ENCODE data around the gene CHCHD4. TPM values are rescaled to one million over a fixed set of nuclear protein-coding genes. Genes with fewer than 3 reads are reported as not detected.
A peak's percentile ranks its signal among the peaks of the same experiment; 100 is the strongest.

The CHCHD4 gene
- polyA plus RNA-seq (12.0 to 22.1 TPM (median 19.8 TPM) in 3 replicates), polyA minus RNA-seq (3.8 to 12.4 TPM (median 7.0 TPM) in 3 replicates)
- polyA plus RNA-seq (2011; ENCODE audit: low read depth): 7.4 TPM
- 17.1 and 21.0 TPM in 2 replicates for polyA plus RNA-seq (2011; cell fraction: cytosol; rRNA removed)
- polyA plus RNA-seq (2011; cell fraction: nucleus; rRNA removed): 7.7 and 7.8 TPM in 2 replicates
- 14.2 and 15.8 TPM in 2 replicates for polyA plus RNA-seq (2012; ENCODE audit: low replicate concordance)
- 4.8 TPM for polyA minus RNA-seq (2011; cell fraction: cytosol; rRNA and poly(A)+ RNA removed)
- 2.6 and 3.3 TPM in 2 replicates for polyA minus RNA-seq (2011; cell fraction: nucleus; rRNA and poly(A)+ RNA removed)

DNA sequence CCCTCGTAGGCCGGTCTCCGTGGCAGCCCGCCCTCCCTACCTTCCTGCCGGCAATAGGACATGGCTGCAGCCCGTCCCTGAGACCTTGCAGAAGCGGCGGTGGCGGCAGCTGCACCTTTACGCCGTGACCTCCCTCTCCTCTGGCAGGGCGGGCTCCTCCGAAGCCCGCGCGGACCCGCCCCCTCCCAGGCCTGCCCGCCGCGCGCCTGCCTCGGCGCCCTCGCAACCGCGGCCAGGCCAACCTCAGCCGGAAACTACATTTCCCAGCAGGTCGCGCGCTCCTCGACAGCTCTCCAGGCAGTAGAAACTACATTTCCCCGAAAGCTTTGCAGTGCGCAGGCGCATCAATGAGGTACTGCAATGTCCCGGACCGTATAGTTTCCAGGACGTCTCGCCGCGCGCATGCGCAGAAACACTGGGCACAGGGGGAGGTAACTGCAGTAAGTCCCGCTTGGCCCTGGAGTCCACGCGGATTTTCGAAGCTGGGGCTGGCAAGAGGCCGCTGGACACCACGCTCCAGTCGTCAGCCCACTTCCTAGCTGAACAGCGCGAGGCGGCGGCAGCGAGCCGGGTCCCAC, at the start of gene CHCHD4, which contains the start of gene TMEM43:
Gene CHCHD4, minus strand, starts transcription at position 256 of the 578 bp plus-strand sequence. Its CDS starts 194 bp downstream, at position 62.
Gene TMEM43, plus strand, starts transcription at position 438 of the 578 bp plus-strand sequence. CDS start 142 bp downstream, outside the sequence.
- no peak for TF ChIP-seq EZH2 (IDR thresholded peaks at IDR 0.05; ENCODE audit: low read length)
- Histone ChIP-seq H3K27me3 (ENCODE audit: control insufficient read depth, extremely low read depth, insufficient read depth, low read length) (no peaks in the 10 kb centered on the region), H3K79me2 (ENCODE audit: control insufficient read depth, insufficient read depth, low read length) (peaks cover 66% of the 10 kb centered on the region), H3K9me3 (ENCODE audit: control insufficient read depth, low read depth, low read length) (no peaks in the 10 kb centered on the region), H3K4me1 (ENCODE audit: control insufficient read depth, extremely low read depth, insufficient read depth, low read length) (peaks cover 32% of the 10 kb centered on the region), H3K36me3 (ENCODE audit: control insufficient read depth in 2 of 2, extremely low read depth in 1 of 2, insufficient read depth in 2 of 2, low read length in 2 of 2) (peaks cover 22 to 37% of the 10 kb centered on the region in 2 experiments), H3K9ac (ENCODE audit: control insufficient read depth, extremely low read depth, insufficient read depth, low read length) (peak within 1 kb of the TSS; percentile 96), H2AFZ (ENCODE audit: control insufficient read depth, low read length) (peak within 1 kb of the TSS; percentile 75), H3K27ac (ENCODE audit: control insufficient read depth, insufficient read depth, low read length) (peak within 1 kb of the TSS; percentile 94), H3K9me1 (ENCODE audit: control insufficient read depth, extremely low read depth, insufficient read depth, low read length) (no peaks in the 10 kb centered on the region), H4K20me1 (ENCODE audit: control insufficient read depth, extremely low read depth, insufficient read depth, low read length) (peaks cover 25% of the 10 kb centered on the region), H3K4me2 (ENCODE audit: control insufficient read depth, extremely low read depth, insufficient read depth, low read depth, low read length) (peak within 1 kb of the TSS; percentile 98), H3K4me3 (ENCODE audit: control insufficient read depth in 2 of 3, extremely low read depth in 1 of 3, insufficient read depth in 2 of 3, low read depth in 1 of 3, low read length in 3 of 3) (peak within 1 kb of the TSS; percentile 83 to 89 (median 86))
- dilution Hi-C loops (cut with MboI; ENCODE audit: extremely low pct_ligation_motif_present, low sequenced_read_pairs): no loop called here
- FAIRE-seq (no peak), DNase-seq (ENCODE audit: low read depth, low spot score) (peak; percentile 99)

DNA sequence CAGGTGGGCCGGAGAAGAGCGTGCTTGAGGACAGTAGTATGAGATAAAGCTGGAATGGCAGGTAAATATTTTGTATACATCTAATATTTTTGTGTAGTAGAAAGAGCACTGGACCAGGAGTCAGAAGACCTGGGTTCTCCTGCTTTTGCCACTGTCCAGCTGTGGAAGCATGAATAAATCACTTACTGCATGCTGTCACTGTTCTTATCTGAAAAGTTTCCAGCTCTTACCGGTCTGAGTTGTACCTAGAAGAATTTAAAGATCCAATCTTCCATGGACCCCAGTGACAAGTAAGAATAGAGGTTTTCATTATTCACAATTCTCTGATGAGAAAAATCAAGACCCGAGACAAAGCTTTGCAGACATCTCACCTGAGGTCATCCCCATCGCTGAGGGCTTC, 47.8 kb upstream of the CHCHD4 start:
- H3K9me3 ChIP-seq (ENCODE audit: control insufficient read depth, low read depth, low read length): no peaks in the 10 kb centered on the region
- no peak overlapping the region for H3K4me2 ChIP-seq (ENCODE audit: control insufficient read depth, extremely low read depth, insufficient read depth, low read depth, low read length)
- H3K9ac ChIP-seq (ENCODE audit: control insufficient read depth, extremely low read depth, insufficient read depth, low read length): no peak overlapping the region
- TF ChIP-seq EZH2 (IDR thresholded peaks at IDR 0.05; ENCODE audit: low read length): no peak
- H3K27me3 ChIP-seq (ENCODE audit: control insufficient read depth, extremely low read depth, insufficient read depth, low read length): no peaks in the 10 kb centered on the region
- no peak overlapping the region for H2AFZ ChIP-seq (ENCODE audit: control insufficient read depth, low read length)
- FAIRE-seq (no peak), DNase-seq (ENCODE audit: low read depth, low spot score) (no peak)
- dilution Hi-C loops (cut with MboI; ENCODE audit: extremely low pct_ligation_motif_present, low sequenced_read_pairs): no loop called here
- no peaks in the 10 kb centered on the region for H4K20me1 ChIP-seq (ENCODE audit: control insufficient read depth, extremely low read depth, insufficient read depth, low read length)
- peak overlapping the region; percentile 94 for H3K27ac ChIP-seq (ENCODE audit: control insufficient read depth, insufficient read depth, low read length)
- peaks cover 75% of the 10 kb centered on the region for H3K4me1 ChIP-seq (ENCODE audit: control insufficient read depth, extremely low read depth, insufficient read depth, low read length)
- peaks cover 13 to 40% of the 10 kb centered on the region in 2 experiments for H3K36me3 ChIP-seq (ENCODE audit: control insufficient read depth in 2 of 2, extremely low read depth in 1 of 2, insufficient read depth in 2 of 2, low read length in 2 of 2)
- peaks cover 49% of the 10 kb centered on the region for H3K79me2 ChIP-seq (ENCODE audit: control insufficient read depth, insufficient read depth, low read length)
- H3K9me1 ChIP-seq (ENCODE audit: control insufficient read depth, extremely low read depth, insufficient read depth, low read length): peaks cover 4% of the 10 kb centered on the region
- no peak overlapping the region for H3K4me3 ChIP-seq (ENCODE audit: control insufficient read depth in 2 of 3, extremely low read depth in 1 of 3, insufficient read depth in 2 of 3, low read depth in 1 of 3, low read length in 3 of 3)

- TF ChIP-seq EZH2 (IDR thresholded peaks at IDR 0.05; ENCODE audit: low read length): no peak
- TF ChIP-seq, protein P1, sequence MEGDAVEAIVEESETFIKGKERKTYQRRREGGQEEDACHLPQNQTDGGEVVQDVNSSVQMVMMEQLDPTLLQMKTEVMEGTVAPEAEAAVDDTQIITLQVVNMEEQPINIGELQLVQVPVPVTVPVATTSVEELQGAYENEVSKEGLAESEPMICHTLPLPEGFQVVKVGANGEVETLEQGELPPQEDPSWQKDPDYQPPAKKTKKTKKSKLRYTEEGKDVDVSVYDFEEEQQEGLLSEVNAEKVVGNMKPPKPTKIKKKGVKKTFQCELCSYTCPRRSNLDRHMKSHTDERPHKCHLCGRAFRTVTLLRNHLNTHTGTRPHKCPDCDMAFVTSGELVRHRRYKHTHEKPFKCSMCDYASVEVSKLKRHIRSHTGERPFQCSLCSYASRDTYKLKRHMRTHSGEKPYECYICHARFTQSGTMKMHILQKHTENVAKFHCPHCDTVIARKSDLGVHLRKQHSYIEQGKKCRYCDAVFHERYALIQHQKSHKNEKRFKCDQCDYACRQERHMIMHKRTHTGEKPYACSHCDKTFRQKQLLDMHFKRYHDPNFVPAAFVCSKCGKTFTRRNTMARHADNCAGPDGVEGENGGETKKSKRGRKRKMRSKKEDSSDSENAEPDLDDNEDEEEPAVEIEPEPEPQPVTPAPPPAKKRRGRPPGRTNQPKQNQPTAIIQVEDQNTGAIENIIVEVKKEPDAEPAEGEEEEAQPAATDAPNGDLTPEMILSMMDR (optimal IDR thresholded peaks at IDR 0.05 in 1 of 3, IDR thresholded peaks at IDR 0.05 in 1 of 3, conservative IDR thresholded peaks at IDR 0.05 in 1 of 3; ENCODE audit: extremely low read depth in 1 of 3, insufficient read depth in 2 of 3, low read length in 3 of 3): no peak
- peaks cover 33% of the 10 kb centered on the region for H3K79me2 ChIP-seq (ENCODE audit: control insufficient read depth, insufficient read depth, low read length)
- no peak overlapping the region for H3K4me3 ChIP-seq (ENCODE audit: control insufficient read depth in 2 of 3, extremely low read depth in 1 of 3, insufficient read depth in 2 of 3, low read depth in 1 of 3, low read length in 3 of 3)
- H3K9ac ChIP-seq (ENCODE audit: control insufficient read depth, extremely low read depth, insufficient read depth, low read length): peak overlapping the region; percentile 62
- peaks cover 67% of the 10 kb centered on the region for H3K4me1 ChIP-seq (ENCODE audit: control insufficient read depth, extremely low read depth, insufficient read depth, low read length)
- peaks cover 4% of the 10 kb centered on the region for H3K9me1 ChIP-seq (ENCODE audit: control insufficient read depth, extremely low read depth, insufficient read depth, low read length)
- peaks cover 19 to 52% of the 10 kb centered on the region in 2 experiments for H3K36me3 ChIP-seq (ENCODE audit: control insufficient read depth in 2 of 2, extremely low read depth in 1 of 2, insufficient read depth in 2 of 2, low read length in 2 of 2)
- H2AFZ ChIP-seq (ENCODE audit: control insufficient read depth, low read length): no peak overlapping the region
- DNase-seq (ENCODE audit: low read depth, low spot score) (peak; percentile 63), FAIRE-seq (peak; percentile 55)
- H3K27ac ChIP-seq (ENCODE audit: control insufficient read depth, insufficient read depth, low read length): peak overlapping the region; percentile 94
- no peaks in the 10 kb centered on the region for H3K27me3 ChIP-seq (ENCODE audit: control insufficient read depth, extremely low read depth, insufficient read depth, low read length)
- H4K20me1 ChIP-seq (ENCODE audit: control insufficient read depth, extremely low read depth, insufficient read depth, low read length): no peaks in the 10 kb centered on the region
- no peaks in the 10 kb centered on the region for H3K9me3 ChIP-seq (ENCODE audit: control insufficient read depth, low read depth, low read length)
- dilution Hi-C loops (cut with MboI; ENCODE audit: extremely low pct_ligation_motif_present, low sequenced_read_pairs): no loop called here
- peak overlapping the region; percentile 65 for H3K4me2 ChIP-seq (ENCODE audit: control insufficient read depth, extremely low read depth, insufficient read depth, low read depth, low read length)
Measured at GRCh38 chr3:14170531-14171159, 46.0 kb upstream of the CHCHD4 start.

Measured in keratinocyte (primary cell).